ENCODE data around the gene ADAMTS13. TPM values are rescaled to one million over a fixed set of nuclear protein-coding genes. Genes with fewer than 3 reads are reported as not detected.

ADAMTS13 gene
- total and polyA plus RNA-seq, 2 experiments from 2014 or later = 10.1 to 16.9 TPM

GRCh38 chr9:133484671-133485437 lies 62.7 kb downstream of the ADAMTS13 start:
- no peak for TF ChIP-seq CTCF (IDR thresholded peaks at IDR 0.05; ENCODE audit: low read depth, low read length)
- Histone ChIP-seq H3K27me3 (peaks cover 2% of the 10 kb centered on the region), H3K27ac (no peak overlapping the region), H3K36me3 (no peaks in the 10 kb centered on the region), H3K4me1 (ENCODE audit: low read depth) (no peaks in the 10 kb centered on the region), H3K9me3 (ENCODE audit: low read depth) (no peaks in the 10 kb centered on the region), H3K4me3 (no peak overlapping the region)
- DNase-seq (ENCODE audit: low read depth in 1 of 2, low spot score in 1 of 2) = no peak

GRCh38 chr9:133485531-133486260 lies 63.5 kb downstream of the ADAMTS13 start:
- no peak overlapping the region for H3K4me3 ChIP-seq
- no peaks in the 10 kb centered on the region for H3K4me1 ChIP-seq (ENCODE audit: low read depth)
- no peak for TF ChIP-seq CTCF (IDR thresholded peaks at IDR 0.05; ENCODE audit: low read depth, low read length)
- DNase-seq (ENCODE audit: low read depth in 1 of 2, low spot score in 1 of 2) = no peak
- H3K27me3 ChIP-seq = no peaks in the 10 kb centered on the region
- H3K9me3 ChIP-seq (ENCODE audit: low read depth) = no peaks in the 10 kb centered on the region
- no peaks in the 10 kb centered on the region for H3K36me3 ChIP-seq
- H3K27ac ChIP-seq = no peak overlapping the region

- H3K4me3 ChIP-seq = no peak overlapping the region
- no peaks in the 10 kb centered on the region for H3K36me3 ChIP-seq
- H3K27me3 ChIP-seq = no peaks in the 10 kb centered on the region
- TF ChIP-seq CTCF (IDR thresholded peaks at IDR 0.05; ENCODE audit: low read depth, low read length) = no peak
- no peak for DNase-seq (ENCODE audit: low read depth in 1 of 2, low spot score in 1 of 2)
- peaks cover 2% of the 10 kb centered on the region for H3K4me1 ChIP-seq (ENCODE audit: low read depth)
- no peak overlapping the region for H3K27ac ChIP-seq
- H3K9me3 ChIP-seq (ENCODE audit: low read depth) = no peaks in the 10 kb centered on the region
Measured at GRCh38 chr9:133487331-133487725, 65.2 kb downstream of the ADAMTS13 start.

- Histone ChIP-seq H3K4me3 (no peak overlapping the region), H3K4me1 (ENCODE audit: low read depth) (peaks cover 6% of the 10 kb centered on the region), H3K36me3 (no peaks in the 10 kb centered on the region), H3K27me3 (no peaks in the 10 kb centered on the region), H3K27ac (no peak overlapping the region), H3K9me3 (ENCODE audit: low read depth) (no peaks in the 10 kb centered on the region)
- no peak for DNase-seq (ENCODE audit: low read depth in 1 of 2, low spot score in 1 of 2)
- TF ChIP-seq CTCF (IDR thresholded peaks at IDR 0.05; ENCODE audit: low read depth, low read length) = no peak
Measured at GRCh38 chr9:133488686-133489252, 66.6 kb downstream of the ADAMTS13 start.

GRCh38 chr9:133489253-133490190 lies 67.4 kb downstream of the ADAMTS13 start:
- no peak for DNase-seq (ENCODE audit: low read depth in 1 of 2, low spot score in 1 of 2)
- no peak for TF ChIP-seq CTCF (IDR thresholded peaks at IDR 0.05; ENCODE audit: low read depth, low read length)
- Histone ChIP-seq H3K36me3 (no peaks in the 10 kb centered on the region), H3K27me3 (no peaks in the 10 kb centered on the region), H3K27ac (no peak overlapping the region), H3K4me3 (no peak overlapping the region), H3K9me3 (ENCODE audit: low read depth) (no peaks in the 10 kb centered on the region), H3K4me1 (ENCODE audit: low read depth) (peaks cover 6% of the 10 kb centered on the region)

All from cardiac muscle cell (in vitro differentiated cells and primary cell).